ENCODE results near the gene TRPC6.

The TRPC6 gene

GRCh38 chr11:101583251-101584128 lies at the start of gene TRPC6:
Gene TRPC6 (minus strand): TSS chr11:101584007. CDS start chr11:101583503, 504 bp downstream.
- no peak for DNase-seq (ENCODE audit: low read depth in 3 of 3)

GRCh38 chr11:101620026-101620425 lies 36.2 kb upstream of the TRPC6 start:
- no peak for DNase-seq (ENCODE audit: low read depth in 3 of 3)

GRCh38 chr11:101618709-101619108 lies 34.9 kb upstream of the TRPC6 start:
- no peak for DNase-seq (ENCODE audit: low read depth in 3 of 3)

GRCh38 chr11:101617735-101618332 lies 34.0 kb upstream of the TRPC6 start:
- no peak for DNase-seq (ENCODE audit: low read depth in 3 of 3)

GRCh38 chr11:101612481-101612880 lies 28.7 kb upstream of the TRPC6 start:
- no peak for DNase-seq (ENCODE audit: low read depth in 3 of 3)

GRCh38 chr11:101600924-101601323 lies 17.1 kb upstream of the TRPC6 start:
- DNase-seq (ENCODE audit: low read depth in 3 of 3), result no peak

- DNase-seq (ENCODE audit: low read depth in 3 of 3), result no peak
Measured at GRCh38 chr11:101586965-101587364, 3.2 kb upstream of the TRPC6 start.

- DNase-seq (ENCODE audit: low read depth in 3 of 3), result no peak
Measured at GRCh38 chr11:101584655-101585054, 848 bp upstream of the TRPC6 start.

GRCh38 chr11:101584129-101584515 lies 315 bp upstream of the TRPC6 start:
- no peak for DNase-seq (ENCODE audit: low read depth in 3 of 3)

- no peak for DNase-seq (ENCODE audit: low read depth in 3 of 3)
Measured at GRCh38 chr11:101582989-101583250, 887 bp downstream of the TRPC6 start.

GRCh38 chr11:101582236-101582988 lies 1.4 kb downstream of the TRPC6 start:
- no peak for DNase-seq (ENCODE audit: low read depth in 3 of 3)

- DNase-seq (ENCODE audit: low read depth in 3 of 3), result no peak
Measured at GRCh38 chr11:101577461-101577860, 6.3 kb downstream of the TRPC6 start.

GRCh38 chr11:101576456-101576855 lies 7.4 kb downstream of the TRPC6 start:
- no peak for DNase-seq (ENCODE audit: low read depth in 3 of 3)

- DNase-seq (ENCODE audit: low read depth in 3 of 3), result no peak
Measured at GRCh38 chr11:101574886-101575285, 8.9 kb downstream of the TRPC6 start.

GRCh38 chr11:101567071-101567470 lies 16.7 kb downstream of the TRPC6 start:
- DNase-seq (ENCODE audit: low read depth in 3 of 3), result no peak

GRCh38 chr11:101566626-101567025 lies 17.2 kb downstream of the TRPC6 start:
- DNase-seq (ENCODE audit: low read depth in 3 of 3), result no peak

- no peak for DNase-seq (ENCODE audit: low read depth in 3 of 3)
Measured at GRCh38 chr11:101563166-101563565, 20.6 kb downstream of the TRPC6 start.

- no peak for DNase-seq (ENCODE audit: low read depth in 3 of 3)
Measured at GRCh38 chr11:101555366-101555765, 28.4 kb downstream of the TRPC6 start.

GRCh38 chr11:101553891-101554292 lies 29.9 kb downstream of the TRPC6 start:
- DNase-seq (ENCODE audit: low read depth in 3 of 3), result no peak

- no peak for DNase-seq (ENCODE audit: low read depth in 3 of 3)
Measured at GRCh38 chr11:101552888-101553287, 30.9 kb downstream of the TRPC6 start.

- DNase-seq (ENCODE audit: low read depth in 3 of 3), result no peak
Measured at GRCh38 chr11:101528541-101528940, 55.3 kb downstream of the TRPC6 start.

- DNase-seq (ENCODE audit: low read depth in 3 of 3), result no peak
Measured at GRCh38 chr11:101523634-101524260, 60.1 kb downstream of the TRPC6 start.

Measured in stimulated activated CD4-positive, alpha-beta T cell treated with anti-CD3 and anti-CD28 coated beads, TNF-alpha, amount 100 ng/mL, for 48 hours (primary cell).